ENCODE data around the gene MAP7.
"Not testable (repeated sequence)": the region's sequence is repeated elsewhere in the genome, so short reads cannot be mapped to it uniquely, and the experiment has no call there.

MAP7 gene

GRCh38 chr6:136501096-136501495 lies 49.1 kb downstream of the MAP7 start:
- TF ChIP-seq CTCF (IDR thresholded peaks at IDR 0.05; ENCODE audit: low read depth, low read length, missing control alignments): no peak

GRCh38 chr6:136500414-136500813 lies 49.8 kb downstream of the MAP7 start:
- no peak for TF ChIP-seq CTCF (IDR thresholded peaks at IDR 0.05; ENCODE audit: low read depth, low read length, missing control alignments)
- H3K4me3 ChIP-seq (ENCODE audit: low read depth, low read length): no peak overlapping the region
- no peak for DNase-seq (ENCODE audit: low read depth)

More at GRCh38 chr6:136501096-136501495, 49.1 kb downstream of the MAP7 start:
- no peak overlapping the region for H3K4me3 ChIP-seq (ENCODE audit: low read depth, low read length)
- DNase-seq (ENCODE audit: low read depth): no peak

- DNase-seq (ENCODE audit: low read depth): no peak
- no peak for TF ChIP-seq CTCF (IDR thresholded peaks at IDR 0.05; ENCODE audit: low read depth, low read length, missing control alignments)
- no peak overlapping the region for H3K4me3 ChIP-seq (ENCODE audit: low read depth, low read length)
Measured at GRCh38 chr6:136499370-136499769, 50.9 kb downstream of the MAP7 start.

- H3K4me3 ChIP-seq (ENCODE audit: low read depth, low read length); DNase-seq (ENCODE audit: low read depth): not testable (repeated sequence)
Measured at GRCh38 chr6:136496449-136496848, 53.8 kb downstream of the MAP7 start.

- TF ChIP-seq CTCF (IDR thresholded peaks at IDR 0.05; ENCODE audit: low read depth, low read length, missing control alignments): no peak
Measured at GRCh38 chr6:136494710-136495109, 55.5 kb downstream of the MAP7 start.

GRCh38 chr6:136494059-136494458 lies 56.2 kb downstream of the MAP7 start:
- H3K4me3 ChIP-seq (ENCODE audit: low read depth, low read length): no peak overlapping the region
- DNase-seq (ENCODE audit: low read depth): no peak
- TF ChIP-seq CTCF (IDR thresholded peaks at IDR 0.05; ENCODE audit: low read depth, low read length, missing control alignments): no peak

More at GRCh38 chr6:136494710-136495109, 55.5 kb downstream of the MAP7 start:
- DNase-seq (ENCODE audit: low read depth): no peak
- H3K4me3 ChIP-seq (ENCODE audit: low read depth, low read length): no peak overlapping the region

GRCh38 chr6:136492409-136492808 lies 57.8 kb downstream of the MAP7 start:
- DNase-seq (ENCODE audit: low read depth): no peak
- no peak overlapping the region for H3K4me3 ChIP-seq (ENCODE audit: low read depth, low read length)
- TF ChIP-seq CTCF (IDR thresholded peaks at IDR 0.05; ENCODE audit: low read depth, low read length, missing control alignments): no peak

Measured in GM12864 (cell line).